Activated CD4-positive, alpha-beta T cell treated with anti-CD3 and anti-CD28 coated beads, Interleukin-2, amount 50 U/mL, for 48 hours (primary cell): ENCODE measurements around the gene SUN2.
"Not testable (repeated sequence)": the region's sequence is repeated elsewhere in the genome, so short reads cannot be mapped to it uniquely, and the experiment has no call there.

ENCODE experiments used
- DNase-seq, 2 experiments: peaks; one replicate each; pipeline ENCODE4 v3.0.0-alpha.2; 2020

The SUN2 gene, protein sequence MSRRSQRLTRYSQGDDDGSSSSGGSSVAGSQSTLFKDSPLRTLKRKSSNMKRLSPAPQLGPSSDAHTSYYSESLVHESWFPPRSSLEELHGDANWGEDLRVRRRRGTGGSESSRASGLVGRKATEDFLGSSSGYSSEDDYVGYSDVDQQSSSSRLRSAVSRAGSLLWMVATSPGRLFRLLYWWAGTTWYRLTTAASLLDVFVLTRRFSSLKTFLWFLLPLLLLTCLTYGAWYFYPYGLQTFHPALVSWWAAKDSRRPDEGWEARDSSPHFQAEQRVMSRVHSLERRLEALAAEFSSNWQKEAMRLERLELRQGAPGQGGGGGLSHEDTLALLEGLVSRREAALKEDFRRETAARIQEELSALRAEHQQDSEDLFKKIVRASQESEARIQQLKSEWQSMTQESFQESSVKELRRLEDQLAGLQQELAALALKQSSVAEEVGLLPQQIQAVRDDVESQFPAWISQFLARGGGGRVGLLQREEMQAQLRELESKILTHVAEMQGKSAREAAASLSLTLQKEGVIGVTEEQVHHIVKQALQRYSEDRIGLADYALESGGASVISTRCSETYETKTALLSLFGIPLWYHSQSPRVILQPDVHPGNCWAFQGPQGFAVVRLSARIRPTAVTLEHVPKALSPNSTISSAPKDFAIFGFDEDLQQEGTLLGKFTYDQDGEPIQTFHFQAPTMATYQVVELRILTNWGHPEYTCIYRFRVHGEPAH

GRCh38 chr22:38755911-38756532, at the start of gene SUN2:
TSS of gene SUN2 (minus strand) at chr22:38755998. CDS start at chr22:38752628, 3,370 bp downstream.
- DNase-seq = peak; percentile 94 to 95

DNA sequence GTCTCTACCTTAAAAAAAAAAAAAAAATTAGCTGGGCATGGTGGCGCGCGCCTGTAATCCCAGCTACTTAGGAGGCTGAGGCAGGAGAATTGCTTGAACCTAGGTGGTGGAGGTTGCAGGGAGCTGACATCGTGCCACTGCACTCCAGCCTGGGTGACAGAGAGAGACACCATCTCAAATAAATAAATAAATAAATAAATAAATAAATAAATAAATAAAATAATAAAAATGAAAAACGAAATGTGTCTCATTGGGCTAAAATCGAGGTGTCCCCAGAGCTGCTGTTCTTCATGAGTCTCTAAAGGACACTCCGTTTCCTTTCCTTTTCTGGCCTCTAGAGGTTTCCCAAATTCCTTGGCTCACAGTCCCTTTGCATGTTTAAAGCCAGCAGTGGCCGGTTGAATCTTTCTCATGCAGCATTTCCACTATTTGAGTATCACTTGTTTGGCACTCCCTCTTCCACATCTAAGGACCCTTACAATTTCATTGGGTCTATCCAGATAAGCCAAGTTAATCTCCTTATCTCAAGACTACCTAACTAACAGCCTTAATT, 49.3 kb upstream of the SUN2 start:
- DNase-seq = not testable (repeated sequence)

DNA sequence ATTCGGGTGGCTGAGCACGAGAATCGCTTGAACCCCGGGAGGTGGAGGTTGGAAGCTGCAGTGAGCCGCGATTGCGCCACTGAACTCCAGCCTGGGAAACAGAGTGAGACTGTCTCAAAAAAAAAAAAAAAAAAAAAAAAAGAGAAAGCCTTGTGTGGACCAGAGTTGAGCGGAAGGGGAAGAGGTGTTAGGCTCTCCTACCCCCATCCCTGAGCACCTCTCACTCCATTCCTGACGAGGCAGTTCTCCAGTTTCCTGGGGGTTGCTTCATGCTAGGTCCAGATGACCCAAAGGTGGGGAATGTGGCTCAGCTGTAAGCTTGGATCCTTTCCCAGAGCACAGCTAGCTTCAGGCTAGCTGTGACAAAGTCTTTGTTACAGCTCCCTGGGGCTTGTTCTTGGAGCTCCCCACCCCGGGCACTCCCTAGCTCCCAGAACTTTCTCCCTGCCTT, 46.9 kb upstream of the SUN2 start:
- DNase-seq = no peak

- DNase-seq = no peak
Measured at GRCh38 chr22:38799265-38800002, 43.6 kb upstream of the SUN2 start.

DNA sequence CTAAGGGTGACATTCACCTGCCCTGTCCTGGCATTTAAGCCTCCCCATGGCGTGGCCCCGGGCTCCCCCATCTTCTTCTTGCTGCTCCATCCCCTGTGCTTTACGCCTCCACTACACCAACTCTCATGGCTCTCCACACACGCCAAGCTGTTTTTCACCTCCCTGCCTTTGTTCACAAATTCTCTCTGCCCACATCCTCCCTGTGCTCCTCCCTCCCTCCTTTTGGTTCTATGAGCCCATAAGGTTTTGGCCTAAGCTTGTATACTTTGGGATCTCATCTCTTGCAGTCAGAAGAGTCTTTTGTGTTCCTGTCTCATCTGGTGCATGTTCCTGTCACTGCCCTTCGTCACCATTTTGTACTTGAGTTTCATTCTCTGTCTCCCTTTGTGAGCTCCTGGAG, 42.7 kb upstream of the SUN2 start:
- no peak for DNase-seq

GRCh38 chr22:38796262-38796957, 40.6 kb upstream of the SUN2 start:
- no peak for DNase-seq

GRCh38 chr22:38795569-38795968, 39.8 kb upstream of the SUN2 start:
- no peak for DNase-seq

DNA sequence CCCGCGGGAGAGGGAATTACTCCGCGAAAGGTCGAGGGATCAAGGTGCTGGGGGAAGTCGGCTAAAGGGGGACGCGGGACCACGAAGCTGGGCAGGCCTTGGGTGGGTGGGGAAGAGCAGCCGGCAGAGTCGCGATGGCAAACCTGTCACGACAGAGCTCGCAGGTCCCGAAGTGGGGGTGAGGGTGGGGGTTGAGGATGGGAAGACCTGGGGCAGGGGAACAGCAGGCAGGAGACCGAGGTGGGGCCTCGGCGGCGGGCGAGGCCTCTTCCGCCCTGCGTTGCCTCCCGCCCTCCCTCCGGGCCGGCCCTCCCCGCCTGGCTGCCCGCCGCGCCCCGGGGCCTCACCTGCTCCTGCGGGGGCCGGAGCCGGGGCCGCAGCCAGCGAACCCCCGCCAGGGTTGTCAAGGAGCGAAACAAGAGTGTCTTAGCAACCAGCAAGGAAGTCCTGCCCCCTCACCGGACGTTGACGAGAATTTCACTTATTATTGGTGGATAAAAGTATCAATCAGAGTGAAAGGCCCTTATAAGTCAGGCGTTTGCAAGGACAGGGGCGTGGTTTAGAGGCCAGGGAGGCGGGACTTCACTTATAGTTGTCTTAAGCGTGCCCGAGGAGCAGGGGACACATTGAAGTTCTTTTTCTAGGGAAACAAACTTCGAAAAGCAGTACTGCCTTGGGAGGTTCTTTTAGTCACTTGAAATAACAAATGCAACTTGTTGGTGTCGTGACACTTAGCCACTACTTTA, 38.1 kb upstream of the SUN2 start, which contains the start of gene DNAL4:
Gene DNAL4 (minus strand): TSS at position 423 of the 746 bp plus-strand sequence. CDS start 11,412 bp downstream, outside the sequence.
- DNase-seq = peak; percentile 94 to 96

DNA sequence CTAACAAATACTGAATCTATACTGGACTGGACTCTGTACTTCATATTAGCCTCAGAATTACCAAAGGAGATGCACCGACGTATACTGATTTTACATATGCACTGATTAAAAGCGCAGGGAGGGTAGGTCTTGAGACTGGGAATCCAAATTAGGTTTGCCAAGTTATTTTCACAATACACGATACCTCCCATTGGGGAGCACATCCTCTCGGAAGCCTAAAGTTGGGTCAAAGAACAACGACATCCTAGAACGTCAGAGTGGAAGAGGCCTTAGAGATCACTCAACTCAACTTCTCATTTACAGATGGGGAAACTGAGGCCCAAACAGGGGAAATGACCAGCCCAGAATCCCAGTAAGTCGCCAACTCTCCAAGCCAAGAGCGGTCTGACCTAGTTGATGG, 37.5 kb upstream of the SUN2 start:
- no peak for DNase-seq

DNA sequence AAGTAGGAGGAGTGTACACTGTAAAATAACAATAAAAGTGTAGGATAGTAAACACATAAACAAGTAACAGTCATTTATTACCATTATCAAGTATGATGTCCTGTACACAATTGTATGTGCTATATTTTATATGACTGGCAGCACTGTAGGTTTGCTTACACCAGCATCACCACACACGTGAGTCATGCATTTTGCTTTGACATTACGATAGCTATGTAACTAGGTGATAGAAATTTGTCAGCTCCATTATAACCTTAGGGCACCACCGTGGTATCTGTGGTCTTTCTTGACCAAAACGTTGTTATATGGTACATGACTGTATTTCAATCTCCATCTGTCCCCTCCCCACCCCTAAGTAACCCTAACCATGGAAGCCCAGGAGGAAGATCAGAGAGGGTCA, 37.0 kb upstream of the SUN2 start:
- DNase-seq = no peak

DNA sequence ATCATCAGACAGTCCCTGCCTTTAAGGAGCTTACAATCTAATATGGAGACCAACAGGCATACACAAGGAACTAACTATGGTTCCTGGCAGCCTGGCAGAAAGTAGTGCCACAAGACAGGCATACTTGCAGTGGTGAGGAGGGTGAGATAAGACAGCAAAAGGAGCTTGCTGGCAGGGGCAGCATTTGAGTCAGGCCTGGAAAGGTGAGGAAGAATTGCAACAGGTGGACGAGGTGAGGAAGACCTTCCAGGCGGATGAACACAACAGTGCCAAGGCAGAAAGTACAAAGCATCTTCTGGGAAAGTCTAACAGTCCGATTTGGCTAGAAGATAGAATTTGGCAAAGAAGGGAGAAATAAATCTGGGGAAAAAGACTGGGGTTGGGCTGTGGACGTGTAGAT, 33.8 kb upstream of the SUN2 start:
- no peak for DNase-seq

DNA sequence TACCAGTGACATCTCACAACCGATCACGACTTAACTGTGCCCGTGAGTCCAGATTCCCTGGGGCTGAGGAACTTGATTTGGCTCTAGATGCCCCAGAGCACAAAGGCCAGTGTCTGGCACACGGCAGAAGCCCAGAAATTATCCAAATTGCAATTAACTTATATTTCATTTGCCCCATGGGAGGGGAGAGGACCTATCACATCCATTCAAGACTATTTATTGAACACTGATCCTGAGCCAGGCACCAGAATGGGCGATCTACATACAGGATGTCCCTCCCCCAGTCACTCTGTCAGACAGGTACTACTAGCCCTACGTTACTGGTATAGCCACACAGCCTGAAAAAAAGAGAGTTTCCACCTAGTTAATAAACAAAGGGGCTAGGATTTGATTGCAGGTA, 33.0 kb upstream of the SUN2 start:
- no peak for DNase-seq

DNA sequence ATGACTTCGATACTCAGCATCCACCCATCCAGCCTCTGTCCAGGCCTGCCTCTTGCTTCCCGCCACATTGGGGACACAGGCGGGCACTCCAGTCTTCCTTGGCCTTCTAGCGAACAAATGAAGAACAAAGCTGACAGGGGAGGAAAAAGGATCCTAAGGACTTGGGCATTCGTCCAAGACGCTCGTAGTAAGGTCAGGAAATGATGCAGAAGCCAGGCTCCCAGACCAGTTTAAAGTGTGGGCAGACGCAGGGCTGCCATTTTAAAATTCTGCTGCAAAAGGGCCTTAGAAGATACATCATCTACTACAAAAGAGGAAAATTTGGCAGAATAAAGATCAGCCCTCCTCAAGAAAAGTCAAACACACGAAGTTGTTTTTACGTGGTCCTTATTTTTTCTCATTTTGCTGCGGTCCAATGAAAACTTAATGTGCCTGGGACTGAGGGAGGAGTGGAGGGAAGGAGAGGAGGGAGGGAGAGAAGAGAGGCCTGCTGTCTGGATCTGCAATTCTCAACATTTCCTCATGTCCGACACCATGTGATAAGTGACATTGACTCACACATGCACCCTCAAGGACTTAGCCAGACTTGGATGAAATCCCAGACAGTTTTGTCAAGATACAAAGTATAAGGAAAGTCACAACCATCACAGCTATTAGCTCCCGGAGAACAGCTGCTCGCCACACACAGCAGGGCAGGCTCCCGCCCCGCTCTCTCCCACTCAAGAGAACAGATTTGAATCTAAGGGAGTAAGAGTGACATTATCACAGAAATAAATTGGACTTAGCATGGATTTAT, 32.4 kb upstream of the SUN2 start:
- no peak for DNase-seq

- no peak for DNase-seq
Measured at GRCh38 chr22:38786631-38787030, 30.8 kb upstream of the SUN2 start.

DNA sequence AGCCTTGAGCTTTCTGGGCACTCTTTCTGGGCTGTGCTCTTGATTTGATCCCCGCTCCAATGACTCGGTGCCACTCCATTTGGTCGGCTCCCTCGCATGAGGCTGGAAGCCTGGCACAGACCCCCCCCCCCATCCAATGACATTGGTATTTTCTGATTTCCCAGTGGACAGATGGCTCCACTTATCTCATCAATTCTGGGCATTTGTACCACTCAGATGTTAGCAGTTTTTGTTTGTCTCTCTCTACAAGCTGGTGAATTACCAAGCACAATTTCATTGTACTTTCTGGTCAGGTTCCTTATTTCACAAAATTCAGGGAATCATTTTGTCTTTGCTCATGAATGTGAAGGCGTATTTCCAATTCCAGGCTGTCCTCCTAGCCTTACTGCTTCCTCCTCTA, 29.1 kb upstream of the SUN2 start:
- DNase-seq = no peak

DNA sequence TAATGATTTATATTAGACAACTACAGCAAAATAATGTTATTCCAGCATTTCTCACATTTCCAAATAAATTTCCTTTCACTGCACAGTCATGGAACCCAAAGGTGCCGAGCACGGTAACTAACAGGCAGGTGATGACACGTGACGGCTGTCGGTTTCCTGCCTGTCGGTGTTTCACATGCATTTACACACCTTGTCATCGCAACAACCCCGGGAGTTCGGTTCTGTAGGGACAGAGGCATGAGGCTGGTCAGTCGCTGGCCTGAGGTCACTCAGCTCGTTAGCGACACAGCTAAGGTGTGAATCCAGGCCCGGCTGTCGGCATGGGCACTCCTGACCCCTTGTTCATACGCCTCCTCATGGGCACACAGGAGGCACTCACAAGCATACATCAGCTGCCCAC, 28.2 kb upstream of the SUN2 start:
- DNase-seq = no peak

DNA sequence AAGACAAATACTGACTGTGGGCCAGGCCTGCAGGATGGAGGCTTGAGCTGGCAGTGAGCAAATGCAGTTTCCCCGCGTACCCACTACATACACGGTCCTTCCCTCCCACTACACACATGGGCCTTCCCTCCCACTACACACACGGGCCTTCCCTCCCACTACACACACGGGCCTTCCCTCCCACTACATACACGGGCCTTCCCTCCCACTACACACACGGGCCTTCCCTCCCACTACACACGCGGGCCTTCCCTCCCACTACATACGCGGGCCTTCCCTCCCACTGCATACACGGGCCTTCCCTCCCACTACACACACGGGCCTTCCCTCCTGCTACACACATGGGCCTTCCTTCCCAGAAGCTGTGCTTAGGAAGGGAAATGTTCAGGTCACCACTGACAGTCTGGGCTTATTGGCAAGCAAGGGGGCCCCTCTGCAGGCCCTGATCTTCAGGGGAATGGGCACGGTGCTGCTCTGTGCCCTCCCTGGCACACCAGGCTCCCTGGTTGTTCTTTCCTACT, 27.4 kb upstream of the SUN2 start:
- DNase-seq = no peak

DNA sequence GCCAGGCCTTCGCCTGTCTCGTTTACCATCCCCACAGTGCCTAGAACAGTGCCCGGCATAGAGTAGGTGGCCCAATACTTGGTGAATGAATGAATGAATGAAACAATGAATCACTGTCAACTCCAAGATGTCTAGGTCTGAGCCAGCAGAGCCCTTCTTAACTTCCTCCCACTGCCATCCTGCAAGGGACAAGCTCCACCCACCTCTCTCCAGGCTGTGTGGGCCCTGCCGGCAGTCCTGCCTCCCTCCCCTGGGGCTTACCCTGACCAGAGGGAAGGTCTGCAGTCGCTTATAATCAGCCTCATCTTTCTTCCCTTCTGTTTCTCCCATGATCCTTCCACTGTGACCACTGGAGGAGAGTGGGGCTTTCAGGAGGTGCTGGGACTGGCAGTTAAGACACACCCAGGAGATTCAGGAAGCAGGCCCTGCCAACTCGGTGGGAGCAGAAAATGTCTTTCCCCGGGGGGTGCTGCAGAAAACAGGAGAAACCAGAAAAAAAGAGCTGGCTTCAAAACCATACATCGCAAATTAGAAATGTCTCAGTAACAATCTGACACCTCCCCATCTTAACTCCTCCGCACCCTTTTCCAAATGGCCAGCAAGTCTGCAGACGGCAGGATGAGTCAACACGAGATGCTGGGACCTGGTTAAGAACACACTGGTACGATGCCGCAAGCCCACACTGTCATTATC, 26.8 kb upstream of the SUN2 start:
- no peak for DNase-seq

GRCh38 chr22:38781033-38781432, 25.2 kb upstream of the SUN2 start:
- no peak for DNase-seq
